Testis (tissue), 3 donors: ENCODE data around the gene LTBP1. TPM values are rescaled to one million over a fixed set of nuclear protein-coding genes. Genes with fewer than 3 reads are reported as not detected.
"Not testable (repeated sequence)": the region's sequence is repeated elsewhere in the genome, so short reads cannot be mapped to it uniquely, and the experiment has no call there.

Experiments
- DNase-seq: peaks from one replicate; pipeline ENCODE4 v3.0.0-alpha.2; 2019
- H3K27ac ChIP-seq, 2 donors: fragments of 200-600 bp; sonication (generic); one replicate each; pipeline ENCODE4 v1.5.1; 2019
- H3K27me3 ChIP-seq: fragments of 200-600 bp; sonication (generic); one replicate; pipeline ENCODE4 v1.5.1; 2019
- H3K36me3 ChIP-seq: fragments of 200-600 bp; sonication (generic); one replicate; pipeline ENCODE4 v1.5.1; 2017; ENCODE audit warnings: low read depth; ENCODE audit errors: missing control alignments
- H3K4me1 ChIP-seq: fragments of 200-600 bp; sonication (generic); one replicate; pipeline ENCODE4 v1.5.1; 2019
- H3K4me3 ChIP-seq, 2 donors: fragments of 200-600 bp; sonication (generic); one replicate each; pipeline ENCODE4 v1.5.1; 2017 to 2019
- H3K9me3 ChIP-seq: fragments of 200-600 bp; sonication (generic); one replicate; pipeline ENCODE4 v1.5.1; 2017
- POLR2A ChIP-seq: fragments of 450-650 bp; IDR thresholded peaks from one replicate; pipeline ENCODE4 v1.6.1; 2017; ENCODE audit warnings: antibody characterized with exemption, mild to moderate bottlenecking, moderate library complexity
- WGBS, 2 donors: methylation state at CpG; one replicate each; pipeline ENCODE4 v1.1.5; 2018; 5-methylcytosine and 5-hydroxymethylcytosine counted together
- intact Hi-C: fragments of 100-400 bp; cut with DNase I; formaldehyde crosslinking; loops from one replicate; pipeline ENCODE4 v1.15.1; 2023; ENCODE audit warnings: low total_unique reads
- polyA plus RNA-seq: library from polyadenylated mRNA; stranded (reverse); fragments of 350-450 nt; fragmentation: Illumina TruSeq; extraction: RNeasy Lipid Tissue Mini Kit (QIAGEN cat#74804); gene quantifications from one replicate; pipeline ENCODE4 v1.2.3, GENCODE V29; 2014; ENCODE audit warnings: low read depth, low replicate concordance; ENCODE audit not compliant: insufficient read depth
- total RNA-seq, 2 donors: library from RNA; depleted of rRNA; stranded (reverse); fragments of >200 nt; gene quantifications; one replicate each; pipeline ENCODE4 v1.2.3, GENCODE V29; 2016
- TF ChIP-seq, protein P1 (sequence below), 3 experiments: fragments of 450-650 bp in 2 of 3; fragments of 200-600 bp in 1 of 3; sonication (generic) in 1 of 3; IDR thresholded peaks; one replicate each; pipeline ENCODE4 v1.5.1; 2016 to 2019; ENCODE audit warnings: antibody characterized with exemption in 3 of 3, mild to moderate bottlenecking in 2 of 3, moderate library complexity in 1 of 3

Gene LTBP1
- total and polyA plus RNA-seq, 3 donors from 2014 or later = 39.6 to 51.5 (median 44.0) TPM

DNA sequence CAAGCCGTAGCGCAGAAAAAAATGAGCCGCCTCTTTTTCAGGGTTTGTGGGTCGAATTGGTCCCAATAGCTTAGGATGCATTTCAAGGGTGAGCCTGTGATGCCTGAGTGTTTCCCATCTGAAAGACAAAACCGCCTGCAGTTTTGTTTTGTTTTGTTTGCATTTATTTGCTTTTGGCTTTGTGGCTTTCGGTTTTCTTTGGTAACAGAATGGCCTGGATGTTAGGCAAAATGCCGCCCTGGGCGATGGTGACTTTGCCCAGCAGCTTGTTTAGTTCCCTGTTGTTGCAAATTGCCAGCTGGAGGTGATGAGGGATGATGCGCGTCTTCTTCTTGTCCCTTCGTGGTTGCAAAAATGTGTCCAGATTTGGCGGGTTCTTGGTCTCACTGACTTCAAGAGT lies 109.4 kb downstream of the LTBP1 start:
- Histone ChIP-seq H3K27me3 (no peaks in the 10 kb centered on the region), H3K4me1 (peaks cover 14% of the 10 kb centered on the region), H3K27ac (no peak overlapping the region), H3K36me3 (no peaks in the 10 kb centered on the region), H3K9me3 (no peaks in the 10 kb centered on the region), H3K4me3 (no peak overlapping the region)
- 86 to 93% methylated on average over 12 of the region's 12 CpGs for WGBS, 2 donors
- DNase-seq = no peak
- no peak for TF ChIP-seq POLR2A
- TF ChIP-seq, protein P1, sequence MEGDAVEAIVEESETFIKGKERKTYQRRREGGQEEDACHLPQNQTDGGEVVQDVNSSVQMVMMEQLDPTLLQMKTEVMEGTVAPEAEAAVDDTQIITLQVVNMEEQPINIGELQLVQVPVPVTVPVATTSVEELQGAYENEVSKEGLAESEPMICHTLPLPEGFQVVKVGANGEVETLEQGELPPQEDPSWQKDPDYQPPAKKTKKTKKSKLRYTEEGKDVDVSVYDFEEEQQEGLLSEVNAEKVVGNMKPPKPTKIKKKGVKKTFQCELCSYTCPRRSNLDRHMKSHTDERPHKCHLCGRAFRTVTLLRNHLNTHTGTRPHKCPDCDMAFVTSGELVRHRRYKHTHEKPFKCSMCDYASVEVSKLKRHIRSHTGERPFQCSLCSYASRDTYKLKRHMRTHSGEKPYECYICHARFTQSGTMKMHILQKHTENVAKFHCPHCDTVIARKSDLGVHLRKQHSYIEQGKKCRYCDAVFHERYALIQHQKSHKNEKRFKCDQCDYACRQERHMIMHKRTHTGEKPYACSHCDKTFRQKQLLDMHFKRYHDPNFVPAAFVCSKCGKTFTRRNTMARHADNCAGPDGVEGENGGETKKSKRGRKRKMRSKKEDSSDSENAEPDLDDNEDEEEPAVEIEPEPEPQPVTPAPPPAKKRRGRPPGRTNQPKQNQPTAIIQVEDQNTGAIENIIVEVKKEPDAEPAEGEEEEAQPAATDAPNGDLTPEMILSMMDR (IDR thresholded peaks at IDR 0.05) = no peak
- intact Hi-C loops = no loop called here

DNA sequence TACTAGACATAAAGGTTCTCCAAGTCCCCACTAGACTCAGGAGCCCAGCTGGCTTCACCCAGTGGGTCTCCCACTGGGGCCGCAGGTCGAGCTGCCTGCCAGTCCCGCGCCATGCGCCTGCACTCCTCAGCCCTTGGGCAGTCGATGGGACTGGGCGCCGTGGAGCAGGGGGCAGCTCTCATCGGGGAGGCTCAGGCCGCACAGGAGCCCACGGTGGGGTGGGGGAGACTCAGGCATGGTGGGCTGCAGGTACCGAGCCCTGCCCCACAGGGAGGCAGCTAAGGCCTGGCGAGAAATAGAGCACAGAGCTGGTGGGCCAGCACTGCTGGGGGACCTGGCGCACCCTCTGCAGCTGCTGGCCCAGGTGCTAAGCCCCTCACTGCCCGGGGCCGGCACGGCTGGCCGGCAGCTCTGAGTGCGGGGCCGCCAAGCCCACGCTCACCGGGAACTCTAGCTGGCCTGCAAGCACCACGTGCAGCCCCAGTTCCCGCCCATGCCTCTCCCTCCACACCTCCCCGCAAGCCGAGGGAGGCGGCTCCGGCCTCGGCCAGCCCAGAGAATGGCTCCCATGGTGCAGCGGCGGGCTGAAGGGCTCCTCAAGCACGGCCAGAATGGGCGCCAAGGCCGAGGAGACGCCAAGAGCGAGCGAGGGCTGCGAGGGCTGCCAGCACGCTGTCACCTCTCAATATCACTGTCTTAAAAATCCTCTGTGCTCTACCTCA lies 110.7 kb downstream of the LTBP1 start:
- intact Hi-C loops, H3K27ac ChIP-seq, H3K4me3 ChIP-seq, H3K36me3 ChIP-seq, H3K27me3 ChIP-seq, DNase-seq, H3K9me3 ChIP-seq: not testable (repeated sequence)
- 93 to 94% methylated on average over 18 to 39 of the region's 39 CpGs for WGBS, 2 donors
- peaks cover 14% of the 10 kb centered on the region for H3K4me1 ChIP-seq

DNA sequence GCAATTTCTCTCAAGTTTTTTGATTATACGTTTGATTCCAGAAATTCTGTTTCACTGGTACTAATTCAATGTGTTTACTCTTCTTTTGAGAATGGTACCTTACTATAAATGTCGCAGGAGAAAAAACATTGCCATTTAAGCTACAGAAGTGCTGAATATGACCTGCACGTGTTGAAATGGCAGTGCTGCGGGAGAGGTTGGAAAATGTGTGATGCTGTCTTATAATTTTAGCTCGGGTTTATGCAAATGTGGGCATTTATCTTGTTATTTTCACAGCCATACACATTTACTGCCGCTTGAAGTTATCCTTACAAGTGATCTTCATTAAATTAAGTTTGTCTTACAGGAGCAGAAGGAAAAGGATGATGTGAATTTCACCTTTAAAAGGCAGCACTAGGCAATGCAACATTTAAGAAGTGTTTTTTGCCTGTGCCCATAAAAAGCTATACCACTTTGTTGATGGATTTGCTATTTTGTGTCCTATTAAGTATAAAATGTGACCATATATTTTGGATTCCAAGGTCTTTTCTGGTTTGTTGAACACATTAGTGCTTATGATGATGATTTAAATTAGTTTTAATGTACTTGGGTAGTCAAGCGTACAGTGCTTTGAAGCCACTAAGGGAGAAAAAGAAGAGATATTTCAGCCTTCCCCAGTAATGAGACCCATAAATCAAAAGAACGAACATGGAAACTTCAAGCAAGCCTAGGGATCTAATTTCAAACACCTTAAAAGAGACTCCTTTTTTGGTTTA lies 112.1 kb downstream of the LTBP1 start:
- H3K4me1 ChIP-seq = peaks cover 14% of the 10 kb centered on the region
- no peaks in the 10 kb centered on the region for H3K27me3 ChIP-seq
- intact Hi-C loops = no loop called here
- H3K27ac ChIP-seq = peak overlapping the region; percentile 28 to 55
- TF ChIP-seq, protein P1 (IDR thresholded peaks at IDR 0.05) = no peak
- TF ChIP-seq POLR2A = no peak
- no peaks in the 10 kb centered on the region for H3K9me3 ChIP-seq
- DNase-seq = no peak
- H3K36me3 ChIP-seq = no peaks in the 10 kb centered on the region
- no peak overlapping the region for H3K4me3 ChIP-seq
- 75 to 86% methylated on average over 8 of the region's 8 CpGs for WGBS, 2 donors

DNA sequence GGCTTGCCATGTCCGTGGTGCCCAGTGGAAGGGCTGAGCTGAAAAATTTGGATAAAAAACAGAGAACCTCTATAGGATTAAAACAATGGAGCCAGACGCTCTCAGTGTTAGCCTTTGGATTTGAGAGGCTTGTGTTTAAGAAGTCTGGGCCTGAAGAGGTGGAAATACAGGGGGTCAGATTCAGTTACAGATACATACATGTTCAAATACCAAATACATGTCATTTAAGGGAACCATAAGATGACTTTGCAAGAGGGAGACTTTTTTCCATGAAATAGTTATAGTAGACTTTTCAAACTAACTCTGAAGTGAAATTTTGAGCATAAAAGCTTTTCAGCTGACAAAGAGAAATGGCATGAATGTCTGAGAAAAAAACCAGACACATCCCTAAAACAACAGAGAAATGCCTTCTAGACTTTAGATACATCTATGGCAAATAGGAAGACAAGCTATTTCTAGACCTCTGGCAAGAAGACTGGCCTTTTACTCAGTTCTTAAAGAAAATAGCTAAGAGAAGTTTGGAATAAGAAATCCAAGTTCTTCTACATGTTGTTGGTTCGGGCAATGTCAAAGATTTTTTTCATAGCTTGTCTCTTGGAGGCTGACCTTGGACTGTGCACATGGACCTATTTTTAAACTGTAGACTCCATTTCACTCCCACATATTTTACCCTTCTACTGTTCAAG lies 112.9 kb downstream of the LTBP1 start:
- TF ChIP-seq POLR2A = no peak
- TF ChIP-seq, protein P1 (IDR thresholded peaks at IDR 0.05) = no peak
- no peak for DNase-seq
- peaks cover 14% of the 10 kb centered on the region for H3K4me1 ChIP-seq
- 60 to 62% methylated on average over 3 of the region's 3 CpGs for WGBS, 2 donors
- H3K9me3 ChIP-seq = no peaks in the 10 kb centered on the region
- intact Hi-C loops = no loop called here
- no peak overlapping the region for H3K4me3 ChIP-seq
- H3K36me3 ChIP-seq = no peaks in the 10 kb centered on the region
- peak overlapping the region; percentile 28 to 55 for H3K27ac ChIP-seq
- no peaks in the 10 kb centered on the region for H3K27me3 ChIP-seq

DNA sequence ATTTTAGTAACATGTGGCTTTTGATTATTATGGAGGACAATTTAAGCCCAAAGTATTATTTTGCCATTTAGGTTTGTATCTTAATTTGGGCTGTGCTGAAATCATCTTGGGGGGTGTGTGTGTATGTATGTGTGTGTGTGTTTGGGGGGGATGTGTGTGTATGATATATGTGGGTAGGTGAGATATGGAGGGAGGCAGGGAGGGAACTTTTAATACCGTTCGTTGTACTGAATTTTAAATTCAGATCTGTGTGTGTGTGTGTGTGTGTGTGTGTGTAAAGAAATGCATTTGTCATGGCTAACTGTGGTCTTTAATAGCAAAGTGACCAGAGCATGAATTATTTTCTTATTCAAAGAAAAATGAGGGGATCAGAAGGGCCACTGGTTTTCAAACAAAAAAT lies 113.7 kb downstream of the LTBP1 start:
- Histone ChIP-seq H3K27ac (peak overlapping the region; percentile 28 to 55), H3K36me3 (no peaks in the 10 kb centered on the region), H3K4me3 (no peak overlapping the region), H3K9me3 (no peaks in the 10 kb centered on the region), H3K27me3 (no peaks in the 10 kb centered on the region), H3K4me1 (peaks cover 14% of the 10 kb centered on the region)
- intact Hi-C loops = no loop called here
- DNase-seq = no peak
- no peak for TF ChIP-seq POLR2A
- TF ChIP-seq, protein P1 (IDR thresholded peaks at IDR 0.05) = no peak
- WGBS, 2 donors = 44 to 46% methylated on average over 2 of the region's 2 CpGs
